Keratinocyte (primary cell): ENCODE results near the gene BNIP3. TPM values are rescaled to one million over a fixed set of nuclear protein-coding genes. Genes with fewer than 3 reads are reported as not detected.
"Not testable (repeated sequence)": the region's sequence is repeated elsewhere in the genome, so short reads cannot be mapped to it uniquely, and the experiment has no call there.

Source experiments
- DNase-seq: peaks from one replicate; pipeline ENCODE4 v3.0.0-alpha.2; 2011; ENCODE audit warnings: low read depth, missing footprints, low spot score
- FAIRE-seq: peaks from 2 replicates; lab custom pipeline; 2011; peaks lifted over from hg19 to GRCh38; lab: Jason Lieb, UNC
- H2AFZ ChIP-seq: 2 replicates; pipeline ENCODE4 v1.6.0; 2012; ENCODE audit warnings: low read length, control low read depth, inconsistent platforms; ENCODE audit not compliant: control insufficient read depth
- H3K27ac ChIP-seq: 2 replicates; pipeline ENCODE4 v1.5.1; 2011; ENCODE audit warnings: low read length; ENCODE audit not compliant: control insufficient read depth, insufficient read depth
- H3K27me3 ChIP-seq: 3 replicates; pipeline ENCODE4 v1.6.0; 2011; ENCODE audit warnings: low read length; ENCODE audit not compliant: control insufficient read depth, insufficient read depth; ENCODE audit errors: extremely low read depth
- H3K36me3 ChIP-seq, 2 experiments: 2 replicates in 1 of 2; 3 replicates in 1 of 2; pipeline ENCODE4 v1.5.1; 2011; ENCODE audit warnings: low read length in 2 of 2, mild to moderate bottlenecking in 1 of 2; ENCODE audit not compliant: control insufficient read depth in 2 of 2, insufficient read depth in 2 of 2; ENCODE audit errors: extremely low read depth in 1 of 2
- H3K4me1 ChIP-seq: 3 replicates; pipeline ENCODE4 v1.5.1; 2011; ENCODE audit warnings: low read length; ENCODE audit not compliant: control insufficient read depth, insufficient read depth; ENCODE audit errors: extremely low read depth
- H3K4me2 ChIP-seq: 3 replicates; pipeline ENCODE4 v1.6.0; 2011; ENCODE audit warnings: low read depth, low read length; ENCODE audit not compliant: control insufficient read depth, insufficient read depth; ENCODE audit errors: extremely low read depth
- H3K4me3 ChIP-seq, 3 experiments: fragments of 200-600 bp in 1 of 3; sonication (generic) in 1 of 3; 2 replicates in 2 of 3; 3 replicates in 1 of 3; pipeline ENCODE4 v1.5.1; 2011 to 2016; ENCODE audit warnings: low read length in 3 of 3, mild to moderate bottlenecking in 3 of 3, control low read depth in 2 of 3, inconsistent platforms in 1 of 3, low read depth in 1 of 3, mixed read lengths in 1 of 3, mixed run types in 1 of 3, moderate library complexity in 1 of 3; ENCODE audit not compliant: control insufficient read depth in 2 of 3, insufficient read depth in 2 of 3; ENCODE audit errors: extremely low read depth in 1 of 3
- H3K79me2 ChIP-seq: 2 replicates; pipeline ENCODE4 v1.6.0; 2012; ENCODE audit warnings: low read length; ENCODE audit not compliant: control insufficient read depth, insufficient read depth
- H3K9ac ChIP-seq: 3 replicates; pipeline ENCODE4 v1.6.0; 2011; ENCODE audit warnings: low read length; ENCODE audit not compliant: control insufficient read depth, insufficient read depth; ENCODE audit errors: extremely low read depth
- H3K9me1 ChIP-seq: 3 replicates; pipeline ENCODE4 v1.6.0; 2011; ENCODE audit warnings: low read length; ENCODE audit not compliant: control insufficient read depth, insufficient read depth; ENCODE audit errors: extremely low read depth
- H3K9me3 ChIP-seq: 2 replicates; pipeline ENCODE4 v1.5.1; 2012; ENCODE audit warnings: low read depth, low read length; ENCODE audit not compliant: control insufficient read depth
- H4K20me1 ChIP-seq: 3 replicates; pipeline ENCODE4 v1.6.0; 2011; ENCODE audit warnings: low read length; ENCODE audit not compliant: control insufficient read depth, insufficient read depth; ENCODE audit errors: extremely low read depth
- CTCF ChIP-seq, 3 experiments: IDR thresholded peaks in 1 of 3; conservative IDR thresholded peaks in 1 of 3; optimal IDR thresholded peaks in 1 of 3; 2 replicates in 2 of 3; 3 replicates in 1 of 3; pipeline versions ENCODE3 to v1.5.1; 2011; ENCODE audit warnings: low read length in 3 of 3, mild to moderate bottlenecking in 3 of 3, moderate library complexity in 2 of 3, control low read depth in 1 of 3, inconsistent platforms in 1 of 3; ENCODE audit not compliant: insufficient read depth in 2 of 3; ENCODE audit errors: extremely low read depth in 1 of 3
- EZH2 ChIP-seq: IDR thresholded peaks from one replicate; pipeline ENCODE4 v1.6.1; 2012; ENCODE audit warnings: inconsistent platforms, mild to moderate bottlenecking, low read length, moderate library complexity
- dilution Hi-C: fragments of 300-500 bp; cut with MboI; formaldehyde crosslinking; loops from one replicate; pipeline ENCODE4 v1.7.0; 2020; ENCODE audit warnings: low sequenced_read_pairs; ENCODE audit not compliant: extremely low pct_ligation_motif_present
- polyA plus RNA-seq, 5 experiments: library from polyadenylated mRNA; depleted of rRNA in 3 of 5; stranded (reverse) in 3 of 5; stranded (forward) in 1 of 5; unstranded in 1 of 5; fragments of >200 nt; gene quantifications; 1 replicate in 1 of 5; 2 replicates in 3 of 5; 3 replicates in 1 of 5; pipeline versions ENCODE4 v1.2.1 to v1.2.3, GENCODE V29; 2011 to 2012; ENCODE audit warnings: missing spikeins in 2 of 5, low read depth in 1 of 5, low replicate concordance in 1 of 5

The BNIP3 gene
- polyA plus RNA-seq, 1 donor (not counting 4 experiments of a cell fraction or from before 2014, with no cell fraction given) = 77.9 TPM

GRCh38 chr10:131991726-131992125 lies 10.0 kb upstream of the BNIP3 start:
- no peaks in the 10 kb centered on the region for H3K9me3 ChIP-seq
- FAIRE-seq (no peak), DNase-seq (no peak)
- no peaks in the 10 kb centered on the region for H3K4me1 ChIP-seq
- H2AFZ ChIP-seq = no peak overlapping the region
- no peaks in the 10 kb centered on the region for H3K9me1 ChIP-seq
- no peak for TF ChIP-seq CTCF (optimal IDR thresholded peaks at IDR 0.05 in 1 of 3, IDR thresholded peaks at IDR 0.05 in 1 of 3, conservative IDR thresholded peaks at IDR 0.05 in 1 of 3; ENCODE audit: extremely low read depth in 1 of 3, insufficient read depth in 2 of 3, low read length in 3 of 3)
- no peak for TF ChIP-seq EZH2
- no peak overlapping the region for H3K27ac ChIP-seq
- H3K4me3 ChIP-seq = no peak overlapping the region
- H3K4me2 ChIP-seq = no peak overlapping the region
- no peak overlapping the region for H3K9ac ChIP-seq
- no peaks in the 10 kb centered on the region for H3K27me3 ChIP-seq
- H4K20me1 ChIP-seq = no peaks in the 10 kb centered on the region
- dilution Hi-C loops = no loop called here
- no peaks in the 10 kb centered on the region for H3K79me2 ChIP-seq
- no peaks in the 10 kb centered on the region for H3K36me3 ChIP-seq

- dilution Hi-C loops, FAIRE-seq, H3K9me3 ChIP-seq, H3K36me3 ChIP-seq, H2AFZ ChIP-seq, DNase-seq, H3K4me2 ChIP-seq, H3K79me2 ChIP-seq, H3K9me1 ChIP-seq, H3K9ac ChIP-seq, H3K27ac ChIP-seq, H3K4me1 ChIP-seq, H3K27me3 ChIP-seq, H3K4me3 ChIP-seq, H4K20me1 ChIP-seq: not testable (repeated sequence)
Measured at GRCh38 chr10:131987786-131988185, 6.1 kb upstream of the BNIP3 start.

GRCh38 chr10:131987301-131987700 lies 5.6 kb upstream of the BNIP3 start:
- H3K9me1 ChIP-seq, H3K27ac ChIP-seq, H3K79me2 ChIP-seq, dilution Hi-C loops, H2AFZ ChIP-seq, H3K4me2 ChIP-seq, H4K20me1 ChIP-seq, H3K4me3 ChIP-seq, H3K36me3 ChIP-seq, H3K9me3 ChIP-seq, DNase-seq, H3K9ac ChIP-seq, H3K4me1 ChIP-seq, FAIRE-seq, H3K27me3 ChIP-seq: not testable (repeated sequence)

GRCh38 chr10:131986851-131987250 lies 5.1 kb upstream of the BNIP3 start:
- H3K36me3 ChIP-seq, H3K27me3 ChIP-seq, H3K9me1 ChIP-seq, H2AFZ ChIP-seq, H3K27ac ChIP-seq, H3K4me1 ChIP-seq, H3K9me3 ChIP-seq, H4K20me1 ChIP-seq, H3K4me2 ChIP-seq, H3K9ac ChIP-seq, H3K4me3 ChIP-seq, H3K79me2 ChIP-seq, FAIRE-seq, dilution Hi-C loops, DNase-seq: not testable (repeated sequence)
